GM12878 (cell line): Measurements from ENCODE around the gene DLEC1. TPM values are rescaled to one million over a fixed set of nuclear protein-coding genes. Genes with fewer than 3 reads are reported as not detected.

Experiments used
- EED ChIP-seq: sonication (generic); IDR thresholded peaks from 2 replicates; pipeline ENCODE4 v1.6.1; 2016; ENCODE audit warnings: antibody characterized with exemption, low read depth
- ETV6 ChIP-seq, 2 experiments: fragments of 450-650 bp in 1 of 2; IDR thresholded peaks in 1 of 2; conservative IDR thresholded peaks in 1 of 2; 2 replicates each; pipeline ENCODE4 v1.6.1; 2014; ENCODE audit warnings: antibody characterized with exemption in 1 of 2, borderline replicate concordance in 1 of 2, low read depth in 1 of 2, mild to moderate bottlenecking in 1 of 2, moderate library complexity in 1 of 2
- GATAD2B ChIP-seq: fragments of 450-650 bp; conservative IDR thresholded peaks from 2 replicates; pipeline ENCODE4 v1.6.1; 2017; ENCODE audit warnings: low read depth, mild to moderate bottlenecking, moderate library complexity
- HCFC1 ChIP-seq: fragments of 150-350 bp; IDR thresholded peaks from 2 replicates; pipeline ENCODE4 v1.6.1; 2014; ENCODE audit warnings: low read length
- HSF1 ChIP-seq: fragments of 150-350 bp; IDR thresholded peaks from 2 replicates; pipeline ENCODE4 v1.6.1; 2014; ENCODE audit warnings: mild to moderate bottlenecking, low read depth, low read length
- MAX ChIP-seq: IDR thresholded peaks from 2 replicates; pipeline ENCODE4 v1.6.1; 2012; ENCODE audit warnings: low read depth, low read length, improper control_type of control experiment
- NFIC ChIP-seq: IDR thresholded peaks from 2 replicates; pipeline ENCODE4 v1.6.1; 2012; ENCODE audit warnings: low read depth, mild to moderate bottlenecking, inconsistent platforms, low read length, moderate library complexity
- NFYB ChIP-seq: IDR thresholded peaks from 2 replicates; pipeline ENCODE4 v1.6.1; 2011; ENCODE audit warnings: low read depth, mild to moderate bottlenecking, low read length, improper control_type of control experiment, moderate library complexity; ENCODE audit not compliant: insufficient read depth
- NR2F1 ChIP-seq: fragments of 450-650 bp; conservative IDR thresholded peaks from 2 replicates; pipeline ENCODE4 v1.6.1; 2017; ENCODE audit warnings: mild to moderate bottlenecking
- RCOR1 ChIP-seq: conservative IDR thresholded peaks from 2 replicates; pipeline ENCODE4 v1.6.1; 2012; ENCODE audit warnings: low read depth, low read length, improper control_type of control experiment
- REST ChIP-seq: IDR thresholded peaks from 2 replicates; pipeline ENCODE4 v1.6.1; 2012; ENCODE audit warnings: mild to moderate bottlenecking, low read depth, low read length
- SIN3A ChIP-seq: IDR thresholded peaks from 2 replicates; pipeline ENCODE4 v1.6.1; 2012; ENCODE audit warnings: low read depth, low read length, improper control_type of control experiment
- SIX5 ChIP-seq: IDR thresholded peaks from 2 replicates; pipeline ENCODE4 v1.6.1; 2011; ENCODE audit warnings: mild to moderate bottlenecking, low read depth, low read length, moderate library complexity; ENCODE audit not compliant: severe bottlenecking
- TAF1 ChIP-seq: IDR thresholded peaks from 2 replicates; pipeline ENCODE4 v1.6.1; 2011; ENCODE audit warnings: mild to moderate bottlenecking, low read depth, low read length, borderline replicate concordance
- TCF3 ChIP-seq: IDR thresholded peaks from 2 replicates; pipeline ENCODE4 v1.6.1; 2012; ENCODE audit warnings: low read depth, mild to moderate bottlenecking, low read length, borderline replicate concordance; ENCODE audit not compliant: insufficient read depth
- USF2 ChIP-seq: IDR thresholded peaks from 2 replicates; pipeline ENCODE4 v1.6.1; 2011; ENCODE audit warnings: low read depth, low read length, improper control_type of control experiment, borderline replicate concordance
- YY1 ChIP-seq: IDR thresholded peaks from 2 replicates; pipeline ENCODE4 v1.6.1; 2011; ENCODE audit warnings: low read depth, mild to moderate bottlenecking, low read length
- ZBTB40 ChIP-seq: fragments of 450-650 bp; IDR thresholded peaks from 2 replicates; pipeline ENCODE4 v1.6.1; 2016; ENCODE audit warnings: mild to moderate bottlenecking, moderate library complexity, borderline replicate concordance
- polyA plus RNA-seq, 11 experiments: library from polyadenylated mRNA; depleted of rRNA in 4 of 11; unstranded in 6 of 11; stranded (reverse) in 5 of 11; fragments of >200 nt; fragmentation: Nextera tagmentation in 4 of 11; fragmentation: Illumina TruSeq in 1 of 11; extraction: Ambion mirVana in 4 of 11; extraction: Trizol in 1 of 11; gene quantifications; 1 replicate in 1 of 11; 2 replicates in 10 of 11; pipeline versions ENCODE4 v1.2.1 to v1.2.3, GENCODE V29; 2011 to 2016; ENCODE audit warnings: inconsistent platforms in 2 of 11, missing spikeins in 2 of 11, low read depth in 1 of 11
- total RNA-seq, 4 experiments: library from RNA; depleted of rRNA in 3 of 4; stranded (reverse); fragments of >200 nt in 3 of 4; fragmentation: Illumina TruSeq in 1 of 4; extraction: Trizol in 1 of 4; gene quantifications; 2 replicates each; pipeline versions ENCODE4 v1.2.1 to v1.2.3, GENCODE V29; 2013 to 2021

Gene DLEC1
- total and polyA plus RNA-seq, 10 of the 15 experiments (the other 5 are each of a cell fraction or from before 2014, with no cell fraction given) = 0.03 to 0.29 (median 0.07) TPM; not detected in 3

GRCh38 chr3:38136777-38137614 is 98.0 kb downstream of the DLEC1 start, which contains the start of gene ACAA1 (continued):
- TF ChIP-seq USF2 (no peak), TCF3 (no peak), ETV6 (conservative IDR thresholded peaks at IDR 0.05 in 1 of 2, IDR thresholded peaks at IDR 0.05 in 1 of 2; ENCODE audit: borderline replicate concordance in 1 of 2, low read depth in 1 of 2) (no peak), RCOR1 (no peak), REST (no peak), NFIC (no peak), HCFC1 (peak; percentile 21; the same call in 1 of the 2 replicates), EED (peak; percentile 65; the same call in 1 of the 2 replicates), TAF1 (peak; percentile 69; the same call in 1 of the 2 replicates), NR2F1 (peak; percentile 20; the same call in 1 of the 2 replicates), HSF1 (no peak), SIN3A (peak; percentile 44; the same call in 1 of the 2 replicates), ZBTB40 (no peak; the same call in 1 of the 2 replicates), MAX (peak; percentile 40; the same call in 1 of the 2 replicates), SIX5 (no peak), GATAD2B (peak; percentile 77), NFYB (peak; percentile 77), YY1 (0 out of 2 replicates have a peak, but pooled peaks have one; percentile 20)
